Camera-type eye (tissue), 1 donor: Measurements from ENCODE around the gene TBC1D28. TPM values are rescaled to one million over a fixed set of nuclear protein-coding genes. Genes with fewer than 3 reads are reported as not detected.

Experiments used
- total RNA-seq: library from RNA; depleted of rRNA; stranded (reverse); fragments of >200 nt; gene quantifications from one replicate; pipeline ENCODE4 v1.2.3, GENCODE V29; 2014

TBC1D28 gene
- total RNA-seq: not detected

GRCh38 chr17:18644291-18644690, at the start of gene TBC1D28:
Gene TBC1D28 (minus strand): TSS chr17:18644391. CDS start chr17:18641352, 3,039 bp downstream.

DNA sequence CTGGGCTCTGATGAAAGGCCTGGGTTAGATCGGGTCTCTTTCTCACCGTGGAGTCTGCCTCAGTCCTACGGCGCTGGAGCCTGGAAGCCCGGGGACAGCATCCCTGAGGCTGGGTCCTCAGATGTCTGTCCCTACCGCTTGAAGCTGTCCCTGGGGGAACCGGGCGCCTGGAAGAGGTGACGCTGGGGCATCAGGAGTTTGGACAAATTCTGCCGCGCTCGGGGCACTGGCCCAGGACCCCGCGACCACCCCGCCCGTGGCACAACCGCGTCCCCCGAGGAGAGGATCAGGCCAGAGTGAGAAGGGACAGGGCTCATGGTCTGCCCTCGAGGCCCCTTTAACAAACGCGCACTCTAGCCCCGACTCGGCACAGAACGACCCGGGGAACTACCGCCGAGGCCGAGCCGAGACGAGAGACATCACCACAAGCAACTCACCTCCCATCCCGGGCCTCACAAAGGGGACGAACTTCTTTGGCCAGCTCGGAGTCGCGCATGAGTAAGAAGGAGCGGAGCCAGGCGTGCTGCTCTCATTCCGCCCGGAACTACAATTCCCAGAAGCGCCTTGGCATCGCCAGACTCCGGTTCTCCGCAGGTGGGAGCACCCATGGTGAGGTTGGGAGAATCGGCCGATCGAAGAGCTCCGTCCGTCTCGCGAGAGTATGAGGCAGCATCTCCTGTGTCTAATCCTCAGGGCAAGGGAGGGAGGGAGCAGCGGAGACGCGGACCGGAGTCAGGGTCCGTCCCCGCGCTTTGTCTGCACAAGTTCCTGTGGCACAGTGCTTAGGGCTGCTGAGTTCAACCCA, 37.8 kb upstream of the TBC1D28 start, which contains the start of gene FOXO3B:
FOXO3B (minus strand) TSS at position 548 of the 805 bp plus-strand sequence. CDS start 663 bp downstream, outside the sequence.

Other genes with a start within 250 kb of the TBC1D28 start
- gene LGALS9C, start 167.6 kb downstream of the TBC1D28 start, total RNA-seq: not detected
- 21.5 TPM for gene FOXO3B, start 37.9 kb upstream of the TBC1D28 start, total RNA-seq
- 0.38 TPM for gene FBXW10, start 99.7 kb upstream of the TBC1D28 start, total RNA-seq
- 61.5 TPM for gene TVP23B, start 136.8 kb upstream of the TBC1D28 start, total RNA-seq
- 95.4 TPM for gene PRPSAP2, start 213.7 kb upstream of the TBC1D28 start, total RNA-seq